ENCODE measurements around the gene DENND11.

Gene DENND11

DNA sequence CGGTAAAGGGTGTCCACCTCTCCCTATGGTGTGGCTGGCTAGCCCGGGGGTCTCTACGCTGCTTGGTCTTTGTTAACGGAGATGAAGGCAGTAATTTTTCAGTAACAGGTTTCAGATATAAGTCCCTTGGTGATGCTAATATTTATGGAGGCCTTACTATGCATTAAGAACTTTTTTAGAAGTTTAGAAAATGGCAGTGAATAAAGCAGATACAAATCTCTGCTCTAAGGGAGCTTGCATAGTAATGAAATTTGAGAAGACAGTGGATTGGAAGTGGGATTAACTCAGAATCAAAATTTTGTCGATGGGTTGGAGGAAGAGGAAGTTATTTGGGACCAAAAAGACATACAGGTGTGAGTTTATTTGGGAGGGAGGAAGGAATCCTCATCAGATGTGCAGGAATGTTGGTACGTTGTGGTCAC lies 36.6 kb upstream of the DENND11 start:
- H3K79me2 ChIP-seq (ENCODE audit: control insufficient read depth, insufficient read depth, low read length), result peaks cover 27% of the 10 kb centered on the region
- H2BK5ac ChIP-seq (ENCODE audit: low read length), result peak overlapping the region; percentile 92
- no peak overlapping the region for H2BK15ac ChIP-seq (replicated peaks; ENCODE audit: low read depth)
- H3K4ac ChIP-seq (ENCODE audit: low read depth, low read length), result no peak overlapping the region
- no CpG with 5 or more reads among the region's 6 CpGs for WGBS (ENCODE audit: extremely low coverage, insufficient coverage, low lambda C conversion rate)
- no peak overlapping the region for H4K8ac ChIP-seq (ENCODE audit: low read depth, low read length)
- peak overlapping the region; percentile 19 for H3K18ac ChIP-seq (ENCODE audit: low read length)
- H3K27ac ChIP-seq (ENCODE audit: low read depth, low read length), result peak overlapping the region; percentile 16
- peaks cover 3% of the 10 kb centered on the region for H3K4me1 ChIP-seq (ENCODE audit: control insufficient read depth, low read depth, low read length)
- no peaks in the 10 kb centered on the region for H3K27me3 ChIP-seq (ENCODE audit: insufficient read depth, low read length, poor library complexity)
- H3K56ac ChIP-seq (ENCODE audit: low read length), result peak overlapping the region; percentile 99
- H3K79me1 ChIP-seq (ENCODE audit: low read length), result peaks cover 3% of the 10 kb centered on the region
- H2BK120ac ChIP-seq (ENCODE audit: low read depth, low read length), result no peak overlapping the region
- H2AK5ac ChIP-seq (ENCODE audit: low read length), result no peak overlapping the region
- peak overlapping the region; percentile 99 for H3K4me3 ChIP-seq (ENCODE audit: low read length)
- H3K9ac ChIP-seq (ENCODE audit: low read length), result peak overlapping the region; percentile 98
- no peak overlapping the region for H3K23ac ChIP-seq (ENCODE audit: low read length)
- peak overlapping the region; percentile 69 for H3K4me2 ChIP-seq (ENCODE audit: low read length)
- peak overlapping the region; percentile 92 for H4K5ac ChIP-seq (ENCODE audit: low read length)
- no peaks in the 10 kb centered on the region for H3K36me3 ChIP-seq (ENCODE audit: control insufficient read depth, insufficient read depth, low read length)
- DNase-seq, result no peak

- peak within 1 kb of the TSS; percentile 92 for H2BK5ac ChIP-seq (ENCODE audit: low read length)
- peak within 1 kb of the TSS; percentile 84 for H4K8ac ChIP-seq (ENCODE audit: low read depth, low read length)
- H4K5ac ChIP-seq (ENCODE audit: low read length), result peak within 1 kb of the TSS; percentile 92
- H3K4me2 ChIP-seq (ENCODE audit: low read length), result peak within 1 kb of the TSS; percentile 69
- H3K27ac ChIP-seq (ENCODE audit: low read depth, low read length), result peak within 1 kb of the TSS; percentile 16
- no peak within 1 kb of the TSS for H2AK5ac ChIP-seq (ENCODE audit: low read length)
- peak within 1 kb of the TSS; percentile 19 for H3K18ac ChIP-seq (ENCODE audit: low read length)
- DNase-seq, result peak; percentile 98
- peaks cover 27% of the 10 kb centered on the region for H3K79me2 ChIP-seq (ENCODE audit: control insufficient read depth, insufficient read depth, low read length)
- peak within 1 kb of the TSS; percentile 99 for H3K56ac ChIP-seq (ENCODE audit: low read length)
- H2BK120ac ChIP-seq (ENCODE audit: low read depth, low read length), result no peak within 1 kb of the TSS
- WGBS (ENCODE audit: extremely low coverage, insufficient coverage, low lambda C conversion rate), result no CpG with 5 or more reads among the region's 46 CpGs
- H3K79me1 ChIP-seq (ENCODE audit: low read length), result peaks cover 3% of the 10 kb centered on the region
- no peaks in the 10 kb centered on the region for H3K27me3 ChIP-seq (ENCODE audit: insufficient read depth, low read length, poor library complexity)
- H3K4me1 ChIP-seq (ENCODE audit: control insufficient read depth, low read depth, low read length), result peaks cover 3% of the 10 kb centered on the region
- H3K4ac ChIP-seq (ENCODE audit: low read depth, low read length), result peak within 1 kb of the TSS; percentile 45
- no peak within 1 kb of the TSS for H2BK15ac ChIP-seq (replicated peaks; ENCODE audit: low read depth)
- H3K36me3 ChIP-seq (ENCODE audit: control insufficient read depth, insufficient read depth, low read length), result no peaks in the 10 kb centered on the region
- H3K9ac ChIP-seq (ENCODE audit: low read length), result peak within 1 kb of the TSS; percentile 98
- H3K23ac ChIP-seq (ENCODE audit: low read length), result peak within 1 kb of the TSS; percentile 71
- peak within 1 kb of the TSS; percentile 99 for H3K4me3 ChIP-seq (ENCODE audit: low read length)
These were observed 36.0 kb upstream of the DENND11 start, which contains the start of gene SSBP1 for GRCh38 chr7:141737836-141738591. TSS of gene SSBP1 (plus strand) at chr7:141738358. CDS start at chr7:141739167, 809 bp downstream.

DNA sequence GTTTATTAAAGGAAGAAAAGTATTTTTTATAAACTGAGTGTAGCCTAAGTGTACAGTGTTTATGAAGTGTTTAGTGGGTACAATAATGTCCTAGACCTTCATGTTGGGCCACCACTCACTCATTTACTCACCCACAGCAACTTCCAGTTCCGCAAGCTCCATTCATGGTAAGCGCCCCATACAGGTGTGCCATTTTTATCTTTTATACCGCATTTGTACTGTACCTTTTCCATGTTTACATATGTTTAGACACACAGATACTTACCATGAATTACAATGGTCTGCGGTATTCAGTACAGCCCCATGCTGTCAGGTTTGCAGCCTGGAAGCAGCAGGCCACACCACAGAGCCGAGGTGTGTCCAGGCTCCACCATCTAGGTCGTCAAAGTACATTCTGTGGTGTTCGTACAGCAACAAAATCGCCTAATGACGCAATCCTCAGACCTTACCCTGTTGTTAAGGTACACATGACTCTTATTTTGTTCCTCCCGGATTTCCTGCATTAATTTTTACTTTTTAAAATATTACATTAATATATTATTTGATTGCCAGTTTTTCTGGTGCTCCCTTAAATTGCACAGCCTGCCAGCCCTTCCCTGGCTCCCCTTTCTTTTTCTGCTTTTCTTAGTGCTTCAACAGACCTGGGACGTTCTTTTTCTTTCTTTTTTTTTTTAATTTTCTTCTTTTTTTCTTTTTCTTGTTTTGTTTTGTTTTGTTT lies 35.3 kb upstream of the DENND11 start:
- Histone ChIP-seq H2BK5ac (ENCODE audit: low read length) (no peak overlapping the region), H4K8ac (ENCODE audit: low read depth, low read length) (peak overlapping the region; percentile 1), H3K27ac (ENCODE audit: low read depth, low read length) (no peak overlapping the region), H3K4me2 (ENCODE audit: low read length) (no peak overlapping the region), H2BK120ac (ENCODE audit: low read depth, low read length) (no peak overlapping the region), H3K79me1 (ENCODE audit: low read length) (peaks cover 3% of the 10 kb centered on the region), H3K23ac (ENCODE audit: low read length) (no peak overlapping the region), H3K4me1 (ENCODE audit: control insufficient read depth, low read depth, low read length) (peaks cover 3% of the 10 kb centered on the region), H3K56ac (ENCODE audit: low read length) (peak overlapping the region; percentile 82), H3K9ac (ENCODE audit: low read length) (peak overlapping the region; percentile 64), H3K27me3 (ENCODE audit: insufficient read depth, low read length, poor library complexity) (no peaks in the 10 kb centered on the region), H3K36me3 (ENCODE audit: control insufficient read depth, insufficient read depth, low read length) (no peaks in the 10 kb centered on the region), H3K18ac (ENCODE audit: low read length) (no peak overlapping the region), H2AK5ac (ENCODE audit: low read length) (no peak overlapping the region), H3K4ac (ENCODE audit: low read depth, low read length) (peak overlapping the region; percentile 45), H4K5ac (ENCODE audit: low read length) (no peak overlapping the region), H3K79me2 (ENCODE audit: control insufficient read depth, insufficient read depth, low read length) (peaks cover 27% of the 10 kb centered on the region), H3K4me3 (ENCODE audit: low read length) (no peak overlapping the region), H2BK15ac (replicated peaks; ENCODE audit: low read depth) (no peak overlapping the region)
- no peak for DNase-seq
- no CpG with 5 or more reads among the region's 11 CpGs for WGBS (ENCODE audit: extremely low coverage, insufficient coverage, low lambda C conversion rate)

DNA sequence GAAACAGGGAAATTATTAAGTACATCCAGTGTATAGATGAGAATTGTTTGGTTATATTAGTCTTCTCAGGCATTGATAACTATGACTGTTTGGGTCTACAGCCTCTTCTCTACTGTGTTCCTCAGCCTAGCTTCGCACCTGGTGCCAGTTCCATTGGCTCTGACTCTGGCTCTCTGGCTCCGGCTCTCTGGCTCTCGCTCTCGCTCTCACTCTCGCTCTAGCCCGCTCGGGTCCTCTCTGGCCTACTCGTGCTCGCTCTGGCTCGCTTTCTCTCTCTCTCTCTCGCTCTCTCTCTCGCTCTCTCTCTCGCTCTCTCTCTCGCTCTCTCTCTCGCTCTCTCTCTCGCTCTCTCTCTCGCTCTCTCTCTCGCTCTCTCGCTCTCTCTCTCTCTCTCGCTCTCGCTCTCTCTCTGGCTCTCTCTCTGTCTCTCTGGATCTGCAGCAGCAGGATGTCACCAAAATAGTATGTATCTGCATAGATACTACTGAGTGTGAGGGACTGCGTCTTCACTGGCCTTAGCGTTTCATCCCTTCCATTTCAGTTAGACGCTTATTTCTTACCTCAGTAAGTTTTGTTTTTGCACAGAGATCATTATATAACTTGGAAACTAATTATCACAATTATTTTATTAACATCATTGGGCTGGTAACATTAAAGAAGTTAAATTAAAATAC lies 29.6 kb upstream of the DENND11 start:
- H3K18ac ChIP-seq (ENCODE audit: low read length), result no peak overlapping the region
- H3K79me1 ChIP-seq (ENCODE audit: low read length), result no peaks in the 10 kb centered on the region
- H3K36me3 ChIP-seq (ENCODE audit: control insufficient read depth, insufficient read depth, low read length), result no peaks in the 10 kb centered on the region
- no peaks in the 10 kb centered on the region for H3K79me2 ChIP-seq (ENCODE audit: control insufficient read depth, insufficient read depth, low read length)
- H3K27ac ChIP-seq (ENCODE audit: low read depth, low read length), result no peak overlapping the region
- no CpG with 5 or more reads among the region's 24 CpGs for whole genome bisulfite sequencing (ENCODE audit: extremely low coverage, insufficient coverage, low lambda C conversion rate)
- H3K4ac ChIP-seq (ENCODE audit: low read depth, low read length), result no peak overlapping the region
- H4K5ac ChIP-seq (ENCODE audit: low read length), result no peak overlapping the region
- H2AK5ac ChIP-seq (ENCODE audit: low read length), result no peak overlapping the region
- no peak overlapping the region for H3K4me2 ChIP-seq (ENCODE audit: low read length)
- no peak for DNase-seq
- no peak overlapping the region for H2BK15ac ChIP-seq (replicated peaks; ENCODE audit: low read depth)
- no peak overlapping the region for H3K4me3 ChIP-seq (ENCODE audit: low read length)
- no peak overlapping the region for H2BK5ac ChIP-seq (ENCODE audit: low read length)
- no peak overlapping the region for H3K23ac ChIP-seq (ENCODE audit: low read length)
- H3K4me1 ChIP-seq (ENCODE audit: control insufficient read depth, low read depth, low read length), result no peaks in the 10 kb centered on the region
- no peak overlapping the region for H3K56ac ChIP-seq (ENCODE audit: low read length)
- no peaks in the 10 kb centered on the region for H3K27me3 ChIP-seq (ENCODE audit: insufficient read depth, low read length, poor library complexity)
- no peak overlapping the region for H2BK120ac ChIP-seq (ENCODE audit: low read depth, low read length)
- H3K9ac ChIP-seq (ENCODE audit: low read length), result no peak overlapping the region
- no peak overlapping the region for H4K8ac ChIP-seq (ENCODE audit: low read depth, low read length)

DNA sequence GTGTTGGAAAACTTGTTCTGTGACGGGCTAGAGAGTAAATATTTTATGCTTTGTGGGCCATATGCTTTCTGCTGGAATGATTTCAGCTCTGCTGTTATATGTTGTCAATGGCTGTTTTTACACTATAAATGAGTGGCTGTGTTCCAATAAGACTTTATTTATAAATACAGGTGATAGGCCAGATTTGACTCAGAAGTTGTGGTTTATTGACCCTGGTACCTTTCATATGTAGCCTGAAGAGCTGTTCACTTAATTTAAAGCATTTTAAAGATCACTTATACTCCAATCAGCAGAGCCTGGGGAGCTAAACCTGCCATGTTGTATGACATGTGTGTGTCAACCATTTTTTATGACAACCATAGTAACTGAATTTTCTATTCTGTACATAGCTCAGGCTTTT lies 27.1 kb upstream of the DENND11 start:
- Histone ChIP-seq H3K18ac (ENCODE audit: low read length) (no peak overlapping the region), H4K8ac (ENCODE audit: low read depth, low read length) (no peak overlapping the region), H3K27ac (ENCODE audit: low read depth, low read length) (no peak overlapping the region), H3K4me3 (ENCODE audit: low read length) (no peak overlapping the region), H3K4ac (ENCODE audit: low read depth, low read length) (no peak overlapping the region), H3K9ac (ENCODE audit: low read length) (no peak overlapping the region), H4K5ac (ENCODE audit: low read length) (no peak overlapping the region), H3K56ac (ENCODE audit: low read length) (no peak overlapping the region), H3K36me3 (ENCODE audit: control insufficient read depth, insufficient read depth, low read length) (no peaks in the 10 kb centered on the region), H3K4me1 (ENCODE audit: control insufficient read depth, low read depth, low read length) (no peaks in the 10 kb centered on the region), H3K79me1 (ENCODE audit: low read length) (no peaks in the 10 kb centered on the region), H3K79me2 (ENCODE audit: control insufficient read depth, insufficient read depth, low read length) (no peaks in the 10 kb centered on the region), H2BK120ac (ENCODE audit: low read depth, low read length) (no peak overlapping the region), H2BK15ac (replicated peaks; ENCODE audit: low read depth) (no peak overlapping the region), H3K27me3 (ENCODE audit: insufficient read depth, low read length, poor library complexity) (no peaks in the 10 kb centered on the region), H3K23ac (ENCODE audit: low read length) (no peak overlapping the region), H2AK5ac (ENCODE audit: low read length) (no peak overlapping the region), H3K4me2 (ENCODE audit: low read length) (no peak overlapping the region), H2BK5ac (ENCODE audit: low read length) (no peak overlapping the region)
- no peak for DNase-seq
- no CpG with 5 or more reads among the region's 1 CpG for WGBS (ENCODE audit: extremely low coverage, insufficient coverage, low lambda C conversion rate)
